ENCODE measurements around the gene ACTA2.

DNA sequence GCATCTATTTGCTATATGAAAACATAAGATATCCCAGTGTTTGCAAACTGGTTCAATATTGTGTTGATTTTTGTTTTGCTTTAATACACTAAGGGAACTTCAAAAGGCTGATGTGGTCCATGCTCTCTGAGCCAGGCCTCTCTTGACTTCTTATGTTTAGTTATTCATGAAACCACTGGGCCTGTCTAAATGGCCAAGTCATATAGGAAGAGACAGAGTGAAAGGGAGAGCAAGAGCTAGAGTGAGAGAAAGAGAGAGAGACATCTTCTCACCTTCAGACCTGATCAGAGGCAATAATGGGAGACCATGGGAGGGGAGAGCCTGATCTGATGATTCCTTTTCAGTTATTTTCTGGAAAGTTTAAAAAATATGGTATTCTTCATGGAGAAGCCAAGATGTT lies 32.0 kb upstream of the ACTA2 start:
- no peak for TF ChIP-seq CHD2 (IDR thresholded peaks at IDR 0.05; ENCODE audit: low read length, partially characterized antibody)
- TF ChIP-seq USF2 (IDR thresholded peaks at IDR 0.05; ENCODE audit: borderline replicate concordance, low read depth, low read length) = no peak
- TF ChIP-seq NRF1 (IDR thresholded peaks at IDR 0.05; ENCODE audit: low read depth, low read length) = no peak

Measured in SK-N-SH (cell line).